Measurements from ENCODE around the gene TMEFF1.

TMEFF1 gene

DNA sequence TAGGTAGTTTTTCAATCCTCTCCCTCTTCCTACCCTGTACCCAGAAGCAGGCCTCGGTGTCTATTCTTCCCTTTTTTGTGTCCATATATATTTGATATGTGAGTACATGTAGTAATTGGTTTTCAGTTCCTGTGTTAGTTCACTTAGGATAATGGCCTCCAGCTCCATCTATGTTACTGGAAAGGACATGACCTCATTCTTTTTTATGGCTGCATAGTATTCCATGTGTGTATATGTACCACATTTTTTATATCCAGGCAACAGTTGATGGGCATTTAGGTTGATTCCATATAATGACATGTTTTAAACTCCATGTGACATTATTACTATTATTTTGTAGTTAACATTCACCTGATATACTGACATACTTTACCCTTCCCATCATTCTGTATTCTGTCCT is 154.0 kb downstream of the TMEFF1 start:
- DNase-seq, result no peak
